BLaER1 (cell line): ENCODE measurements around the gene GGT7.

ENCODE experiments used
- H3K27ac ChIP-seq: shearing (Covaris generic); formaldehyde crosslinking; 2 replicates; pipeline ENCODE4 v1.8.1; 2022
- H3K27me3 ChIP-seq: shearing (Covaris generic); formaldehyde crosslinking; 2 replicates; pipeline ENCODE4 v1.8.1; 2022
- H3K36me3 ChIP-seq: shearing (Covaris generic); formaldehyde crosslinking; 2 replicates; pipeline ENCODE4 v1.8.1; 2022
- H3K4me1 ChIP-seq: shearing (Covaris generic); formaldehyde crosslinking; 2 replicates; pipeline ENCODE4 v1.8.1; 2022
- H3K4me2 ChIP-seq: shearing (Covaris generic); formaldehyde crosslinking; 2 replicates; pipeline ENCODE4 v1.8.1; 2022
- H3K4me3 ChIP-seq: shearing (Covaris generic); formaldehyde crosslinking; 2 replicates; pipeline ENCODE4 v1.8.1; 2022
- H3K9ac ChIP-seq: shearing (Covaris generic); formaldehyde crosslinking; 2 replicates; pipeline ENCODE4 v1.8.1; 2022
- H3K9me3 ChIP-seq: shearing (Covaris generic); formaldehyde crosslinking; 2 replicates; pipeline ENCODE4 v1.8.1; 2022
- H4K20me1 ChIP-seq: shearing (Covaris generic); formaldehyde crosslinking; 2 replicates; pipeline ENCODE4 v1.8.1; 2022
- Cebpa-rat ChIP-seq: shearing (Covaris generic); IDR thresholded peaks from 2 replicates; pipeline ENCODE4 v1.8.1; 2022

GGT7 gene

DNA sequence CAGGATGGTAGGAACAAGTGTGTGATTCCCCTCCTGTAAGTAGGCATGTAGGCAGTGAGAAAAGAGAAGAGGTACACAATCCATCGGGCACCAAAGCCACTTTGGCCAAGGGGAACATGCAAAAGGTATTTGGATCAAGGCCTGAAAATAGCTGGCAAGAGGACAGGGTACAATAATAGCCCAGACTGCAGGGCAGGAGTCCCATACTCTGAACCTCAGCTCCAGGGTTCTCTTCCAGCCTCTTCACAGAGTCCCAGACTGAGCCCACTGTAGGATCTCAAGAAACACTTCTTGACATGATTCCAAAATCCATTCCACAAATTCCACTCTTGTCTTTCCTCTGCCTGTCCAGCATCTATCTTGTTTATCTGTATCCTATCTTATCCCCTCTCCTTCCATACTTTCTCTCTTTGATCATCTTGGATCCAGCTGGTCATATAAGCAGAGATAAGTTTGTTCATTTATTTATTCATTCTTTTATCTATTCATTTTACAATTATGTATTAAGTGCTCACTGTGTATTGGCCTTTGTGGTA, 23.5 kb upstream of the GGT7 start:
- H3K36me3 ChIP-seq: 0 out of 2 replicates have a peak, but pooled peaks cover 4% of the 10 kb centered on the region
- H3K4me3 ChIP-seq: no peak overlapping the region
- H3K4me2 ChIP-seq: no peak overlapping the region
- H3K9ac ChIP-seq: no peak overlapping the region
- H3K27me3 ChIP-seq: no peaks in the 10 kb centered on the region
- no peaks in the 10 kb centered on the region for H3K4me1 ChIP-seq
- no peak overlapping the region for H3K27ac ChIP-seq
- H4K20me1 ChIP-seq: no peaks in the 10 kb centered on the region
- H3K9me3 ChIP-seq: peaks cover 7% of the 10 kb centered on the region; the same call in 1 of the 2 replicates
- TF ChIP-seq Cebpa-rat: no peak

DNA sequence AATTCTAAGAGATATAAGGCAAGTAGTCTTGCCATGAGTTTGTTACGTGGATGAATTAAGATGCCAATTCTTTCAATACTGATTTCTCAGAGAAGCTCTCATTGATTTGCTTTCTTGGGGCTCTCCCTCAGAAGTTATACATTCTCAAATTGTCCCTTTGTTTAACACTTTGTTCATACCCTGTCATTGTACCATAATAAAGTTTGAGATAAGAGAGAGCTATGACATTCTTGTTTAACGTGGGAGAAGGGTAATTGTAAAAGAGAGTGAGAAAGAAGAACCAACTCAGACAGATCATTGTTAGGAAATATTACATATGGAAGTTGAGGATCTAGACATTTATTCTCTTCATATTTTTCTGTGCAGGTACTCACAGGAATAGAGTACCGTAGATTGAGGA, 22.8 kb upstream of the GGT7 start:
- H3K36me3 ChIP-seq: 0 out of 2 replicates have a peak, but pooled peaks cover 4% of the 10 kb centered on the region
- H3K27ac ChIP-seq: no peak overlapping the region
- no peak for TF ChIP-seq Cebpa-rat
- no peaks in the 10 kb centered on the region for H3K4me1 ChIP-seq
- no peak overlapping the region for H3K4me3 ChIP-seq
- H3K9me3 ChIP-seq: peaks cover 7% of the 10 kb centered on the region; the same call in 1 of the 2 replicates
- no peaks in the 10 kb centered on the region for H4K20me1 ChIP-seq
- H3K27me3 ChIP-seq: no peaks in the 10 kb centered on the region
- no peak overlapping the region for H3K9ac ChIP-seq
- H3K4me2 ChIP-seq: no peak overlapping the region

DNA sequence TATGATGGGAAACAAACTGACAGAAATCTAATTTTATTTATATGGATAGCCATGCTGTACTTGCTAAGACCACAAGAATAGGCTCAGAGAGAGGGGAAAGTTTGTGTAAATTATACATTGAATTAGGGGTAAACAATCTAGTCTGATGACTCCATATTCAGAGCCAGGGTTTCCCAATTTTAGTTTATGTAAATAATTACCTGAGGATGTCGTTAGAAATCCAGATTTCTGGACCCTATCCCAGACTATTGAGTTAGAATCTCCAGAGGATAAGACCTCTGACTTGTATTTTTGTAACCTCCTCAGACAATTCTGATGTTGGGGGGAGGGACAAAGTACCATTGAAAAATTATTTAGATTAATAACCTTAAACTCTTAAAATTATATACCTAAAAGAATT, 22.1 kb upstream of the GGT7 start:
- no peaks in the 10 kb centered on the region for H4K20me1 ChIP-seq
- H3K9me3 ChIP-seq: 0 out of 2 replicates have a peak, but pooled peaks cover 3% of the 10 kb centered on the region
- no peaks in the 10 kb centered on the region for H3K4me1 ChIP-seq
- H3K36me3 ChIP-seq: 0 out of 2 replicates have a peak, but pooled peaks cover 9% of the 10 kb centered on the region
- H3K4me2 ChIP-seq: no peak overlapping the region
- H3K4me3 ChIP-seq: no peak overlapping the region
- no peaks in the 10 kb centered on the region for H3K27me3 ChIP-seq
- H3K27ac ChIP-seq: no peak overlapping the region
- no peak for TF ChIP-seq Cebpa-rat
- H3K9ac ChIP-seq: no peak overlapping the region

DNA sequence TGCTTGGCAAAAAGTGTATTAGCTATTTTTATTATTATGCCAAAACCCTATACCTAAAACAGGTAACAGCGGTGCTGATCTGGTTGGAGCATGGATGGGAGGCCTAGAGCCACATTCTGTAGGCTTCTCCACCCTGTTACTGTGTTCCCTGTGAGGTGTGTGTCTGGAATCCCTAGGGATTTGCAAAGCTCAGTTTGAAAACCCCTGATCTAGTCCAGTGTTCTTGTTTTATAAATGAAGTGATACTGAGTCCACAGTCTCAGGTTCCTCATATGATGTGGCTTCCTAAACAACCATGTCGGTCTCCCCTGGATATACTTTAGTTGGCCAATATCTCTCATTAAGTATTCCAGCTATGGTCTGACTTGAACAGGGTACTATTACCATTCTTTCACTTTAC, 20.0 kb upstream of the GGT7 start:
- H3K4me2 ChIP-seq: no peak overlapping the region
- no peaks in the 10 kb centered on the region for H3K9me3 ChIP-seq
- H3K4me3 ChIP-seq: no peak overlapping the region
- H3K9ac ChIP-seq: no peak overlapping the region
- H4K20me1 ChIP-seq: no peaks in the 10 kb centered on the region
- 0 out of 2 replicates have a peak, but pooled peaks cover 10% of the 10 kb centered on the region for H3K36me3 ChIP-seq
- no peak for TF ChIP-seq Cebpa-rat
- H3K27me3 ChIP-seq: no peaks in the 10 kb centered on the region
- no peak overlapping the region for H3K27ac ChIP-seq
- peaks cover 13% of the 10 kb centered on the region for H3K4me1 ChIP-seq

DNA sequence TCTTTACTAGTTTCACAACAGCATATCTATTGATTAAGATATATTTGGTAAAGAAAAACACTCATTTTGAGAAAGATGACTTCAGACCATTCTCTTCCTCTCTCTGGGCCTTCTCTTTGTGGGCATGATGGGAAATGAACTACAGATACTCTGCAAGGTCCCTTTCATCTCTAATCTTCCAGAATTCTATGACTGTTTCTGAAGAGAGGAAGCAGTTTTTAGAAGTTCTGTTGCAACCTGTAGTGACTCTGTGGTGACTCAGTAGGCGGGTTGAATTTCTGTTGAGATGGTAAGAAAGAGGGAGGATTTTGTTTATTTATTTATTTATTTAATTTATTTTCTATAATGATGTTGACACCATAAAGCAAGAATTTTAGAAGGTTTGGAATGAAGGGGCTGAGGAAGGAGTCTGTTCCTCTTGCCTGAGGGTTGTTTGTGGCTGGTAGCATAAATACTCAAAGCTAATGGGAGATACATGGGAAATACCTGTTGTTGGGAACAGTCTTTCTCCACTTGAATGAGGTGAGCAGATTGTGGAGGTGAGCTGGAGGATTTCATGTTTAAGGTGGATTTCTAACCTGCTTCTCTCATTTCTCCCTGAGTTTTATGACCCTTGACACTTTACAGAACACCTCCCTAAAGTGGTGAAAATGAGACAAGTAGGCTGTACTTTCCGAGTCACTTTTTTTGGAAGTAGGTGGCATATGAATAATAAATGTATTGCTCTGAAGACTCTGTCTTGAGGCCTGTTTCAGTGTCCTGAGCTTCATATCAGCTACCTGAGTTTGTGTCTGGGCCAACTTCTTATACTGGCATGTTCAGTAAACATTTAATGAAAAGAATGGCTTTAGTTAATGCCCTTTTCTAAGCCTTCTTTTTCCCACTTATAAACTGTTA, 18.8 kb upstream of the GGT7 start:
- H3K4me1 ChIP-seq: peaks cover 13% of the 10 kb centered on the region
- H4K20me1 ChIP-seq: no peaks in the 10 kb centered on the region
- no peaks in the 10 kb centered on the region for H3K9me3 ChIP-seq
- no peak overlapping the region for H3K4me2 ChIP-seq
- H3K36me3 ChIP-seq: 0 out of 2 replicates have a peak, but pooled peaks cover 10% of the 10 kb centered on the region
- H3K4me3 ChIP-seq: no peak overlapping the region
- no peaks in the 10 kb centered on the region for H3K27me3 ChIP-seq
- no peak for TF ChIP-seq Cebpa-rat
- no peak overlapping the region for H3K27ac ChIP-seq
- H3K9ac ChIP-seq: no peak overlapping the region

DNA sequence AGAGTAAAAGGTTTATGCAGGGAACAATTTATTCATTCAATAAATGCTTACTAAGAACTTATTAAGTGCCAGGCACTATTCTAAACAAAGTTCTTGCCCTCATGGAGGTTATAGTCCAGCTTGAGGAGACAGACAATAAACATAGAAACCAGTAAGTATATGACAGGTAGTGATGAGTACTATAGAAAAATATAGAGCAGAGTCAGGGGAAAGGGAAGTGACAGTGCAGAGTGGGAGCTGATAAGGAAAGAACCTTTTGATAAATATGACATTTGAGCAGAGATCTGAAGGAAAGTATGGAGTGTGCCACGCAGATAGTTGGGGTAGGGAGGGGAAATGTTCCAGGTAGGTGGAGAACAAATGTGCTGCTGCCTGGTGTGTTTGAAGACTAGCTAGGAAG, 15.8 kb upstream of the GGT7 start:
- Histone ChIP-seq H3K9ac (no peak overlapping the region), H3K9me3 (no peaks in the 10 kb centered on the region), H3K4me1 (peaks cover 13% of the 10 kb centered on the region), H3K36me3 (peaks cover 27% of the 10 kb centered on the region), H3K4me2 (peak overlapping the region; percentile 45), H3K27ac (no peak overlapping the region), H4K20me1 (no peaks in the 10 kb centered on the region), H3K4me3 (no peak overlapping the region), H3K27me3 (no peaks in the 10 kb centered on the region)
- TF ChIP-seq Cebpa-rat: no peak

DNA sequence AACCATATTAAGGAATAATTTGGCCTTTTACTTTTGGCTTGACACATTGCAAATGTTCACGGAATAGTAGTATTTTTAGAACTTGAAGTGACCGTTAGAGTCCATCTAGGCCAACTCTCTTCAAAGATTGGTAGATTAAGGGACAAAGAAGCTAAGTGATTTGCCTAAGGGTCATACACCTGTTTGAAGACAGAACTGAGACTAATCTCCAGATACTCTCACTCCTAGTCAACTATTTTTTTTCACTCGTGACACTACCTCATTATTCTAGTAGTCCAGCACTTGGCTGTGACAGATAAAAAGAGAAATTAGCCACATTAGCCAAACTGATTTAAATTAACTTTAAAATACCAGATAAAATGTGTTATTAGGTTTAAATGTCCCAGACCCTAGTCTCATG, 14.4 kb upstream of the GGT7 start:
- Histone ChIP-seq H3K4me2 (no peak overlapping the region), H3K9ac (no peak overlapping the region), H3K27ac (no peak overlapping the region), H3K4me3 (no peak overlapping the region), H3K27me3 (no peaks in the 10 kb centered on the region), H3K4me1 (peaks cover 13% of the 10 kb centered on the region), H3K9me3 (no peaks in the 10 kb centered on the region), H3K36me3 (peaks cover 41% of the 10 kb centered on the region), H4K20me1 (no peaks in the 10 kb centered on the region)
- no peak for TF ChIP-seq Cebpa-rat

DNA sequence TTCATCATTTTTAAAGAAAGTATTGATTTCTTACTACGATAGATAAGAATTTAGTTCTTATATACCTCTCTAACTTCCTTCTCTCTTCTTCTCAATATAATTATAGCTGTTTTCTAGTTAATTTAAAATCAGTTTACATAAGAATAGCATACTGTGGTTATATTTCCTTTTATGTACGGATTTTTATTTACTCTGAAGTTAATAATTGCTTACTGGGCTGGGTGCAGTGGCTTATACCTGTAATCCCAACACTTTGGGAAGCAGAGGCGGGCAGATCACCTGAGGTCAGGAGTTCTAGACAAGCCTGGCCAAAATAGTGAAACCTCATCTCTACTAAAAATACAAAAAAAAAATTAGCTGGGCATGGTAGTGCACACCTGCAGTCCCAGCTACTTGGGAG, 13.5 kb upstream of the GGT7 start:
- Histone ChIP-seq H3K36me3 (peaks cover 42% of the 10 kb centered on the region), H3K9me3 (no peaks in the 10 kb centered on the region), H3K4me1 (peaks cover 13% of the 10 kb centered on the region), H3K4me2 (no peak overlapping the region), H4K20me1 (no peaks in the 10 kb centered on the region), H3K27me3 (no peaks in the 10 kb centered on the region), H3K4me3 (no peak overlapping the region), H3K9ac (no peak overlapping the region), H3K27ac (no peak overlapping the region)
- no peak for TF ChIP-seq Cebpa-rat

DNA sequence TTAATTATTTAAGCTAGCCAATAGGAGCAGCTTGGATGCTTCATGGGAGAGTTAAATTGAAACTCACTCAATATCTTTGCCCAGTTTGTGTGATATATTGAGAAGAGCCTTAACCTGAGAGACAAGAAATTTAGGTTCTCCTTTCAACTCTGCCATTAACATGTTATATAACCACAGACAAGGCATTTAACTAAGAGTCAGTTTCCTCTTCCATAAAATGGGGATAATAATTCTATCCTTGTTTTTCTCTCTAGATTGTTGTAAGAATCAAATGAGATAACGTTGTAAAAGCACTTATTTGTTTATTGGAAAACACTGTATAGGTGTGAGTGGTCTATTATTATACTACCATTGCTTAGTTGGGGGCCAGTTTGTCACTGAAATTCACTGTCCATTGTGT, 11.6 kb upstream of the GGT7 start:
- no peak for TF ChIP-seq Cebpa-rat
- Histone ChIP-seq H3K27ac (no peak overlapping the region), H3K4me2 (no peak overlapping the region), H3K9me3 (no peaks in the 10 kb centered on the region), H4K20me1 (no peaks in the 10 kb centered on the region), H3K27me3 (no peaks in the 10 kb centered on the region), H3K4me1 (peaks cover 13% of the 10 kb centered on the region), H3K4me3 (no peak overlapping the region), H3K9ac (no peak overlapping the region), H3K36me3 (peaks cover 36% of the 10 kb centered on the region)

DNA sequence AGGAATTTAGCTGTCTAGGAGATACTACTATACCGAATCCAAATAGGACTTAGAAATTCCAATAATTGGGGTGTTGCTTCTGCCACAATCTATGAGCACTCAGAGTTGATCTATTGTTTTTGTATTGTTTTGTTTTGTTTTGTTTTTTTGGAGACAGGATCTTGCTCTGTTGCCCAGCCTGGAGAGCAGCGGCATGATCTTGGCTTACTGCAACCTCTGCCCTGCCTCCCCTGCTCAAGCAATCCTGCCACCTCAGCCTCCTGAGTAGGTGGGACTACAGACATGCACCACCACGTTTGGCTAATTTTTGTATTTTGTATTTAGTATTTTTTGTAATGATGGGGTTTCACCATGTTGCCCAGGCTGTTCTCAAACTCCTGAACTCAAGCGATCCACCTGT, 11.2 kb upstream of the GGT7 start:
- Histone ChIP-seq H3K4me1 (peaks cover 9% of the 10 kb centered on the region), H3K36me3 (peaks cover 36% of the 10 kb centered on the region), H3K27me3 (no peaks in the 10 kb centered on the region), H3K9ac (no peak overlapping the region), H3K4me2 (no peak overlapping the region), H4K20me1 (no peaks in the 10 kb centered on the region), H3K27ac (no peak overlapping the region), H3K4me3 (no peak overlapping the region), H3K9me3 (no peaks in the 10 kb centered on the region)
- TF ChIP-seq Cebpa-rat: no peak
